T47D (cell line): ENCODE results near the gene SDCBP2.

Experiments used
- DNase-seq, 2 experiments: peaks; one replicate each; pipeline versions ENCODE4 v3.0.0 to v3.0.0-alpha.2; 2011 to 2012; ENCODE audit warnings: low read depth in 1 of 2, low spot score in 1 of 2
- JUND ChIP-seq: IDR thresholded peaks from 2 replicates; pipeline ENCODE4 v1.6.1; 2012; ENCODE audit warnings: low read depth
- in situ Hi-C: cut with HindIII; loops from 2 replicates; pipeline ENCODE4 v1.10.0; 2016; ENCODE audit warnings: low sequenced_read_pairs, low pct_unique_long_range_greater_than_20kb

SDCBP2 gene

DNA sequence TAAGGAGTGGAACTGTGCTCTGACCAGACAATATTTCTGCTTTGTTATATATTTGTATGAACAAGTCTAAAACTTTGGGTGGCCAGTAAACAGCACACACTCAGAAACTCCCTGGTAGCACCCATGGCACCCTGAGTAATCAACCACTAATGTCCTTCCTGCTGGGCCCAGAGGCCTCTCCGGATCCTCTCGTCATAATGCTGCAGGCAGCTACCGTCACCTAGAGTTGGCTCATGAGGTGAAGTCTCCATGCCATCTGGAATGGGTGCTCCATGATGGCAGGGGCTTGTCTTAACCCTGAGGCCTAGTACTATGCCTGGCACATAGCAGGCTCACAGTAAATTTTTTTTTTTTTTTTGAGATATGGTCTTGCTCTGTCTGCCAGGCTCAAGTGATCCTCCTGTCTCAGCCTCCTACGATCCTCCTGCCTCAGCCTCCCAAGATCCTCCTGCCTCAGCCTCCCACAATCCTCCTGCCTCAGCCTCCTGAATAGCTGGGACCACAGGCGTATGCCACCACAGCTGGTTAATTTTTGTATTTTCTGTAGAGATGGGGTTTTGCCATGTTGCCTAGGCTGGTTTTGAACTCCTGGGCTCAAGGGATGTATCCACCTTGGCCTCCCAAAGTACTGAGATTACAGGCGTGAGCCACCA, 3.0 kb upstream of the SDCBP2 start:
- no peak for DNase-seq
- no peak for TF ChIP-seq JUND
- in situ Hi-C loops: no loop called here

DNA sequence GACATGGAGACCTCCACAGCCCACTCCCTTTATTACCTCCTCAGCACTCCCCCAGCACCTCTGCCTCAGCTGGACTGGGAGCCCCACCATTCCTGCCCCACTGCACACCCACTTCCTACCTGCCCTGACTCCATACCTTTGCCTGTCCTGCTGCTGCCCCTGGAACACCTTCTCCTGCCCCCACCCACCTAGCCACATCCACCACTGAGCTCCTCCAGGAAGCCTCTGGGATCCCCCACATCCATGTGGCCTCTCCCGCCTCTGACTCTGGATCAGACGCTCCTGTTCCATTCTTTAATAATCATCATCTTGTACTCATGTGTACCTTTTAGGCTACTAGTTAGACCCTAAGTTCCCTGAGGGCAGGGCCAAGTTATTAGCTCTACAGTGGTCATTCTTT, 2.2 kb upstream of the SDCBP2 start:
- in situ Hi-C loops: no loop called here
- no peak for TF ChIP-seq JUND
- DNase-seq: no peak

DNA sequence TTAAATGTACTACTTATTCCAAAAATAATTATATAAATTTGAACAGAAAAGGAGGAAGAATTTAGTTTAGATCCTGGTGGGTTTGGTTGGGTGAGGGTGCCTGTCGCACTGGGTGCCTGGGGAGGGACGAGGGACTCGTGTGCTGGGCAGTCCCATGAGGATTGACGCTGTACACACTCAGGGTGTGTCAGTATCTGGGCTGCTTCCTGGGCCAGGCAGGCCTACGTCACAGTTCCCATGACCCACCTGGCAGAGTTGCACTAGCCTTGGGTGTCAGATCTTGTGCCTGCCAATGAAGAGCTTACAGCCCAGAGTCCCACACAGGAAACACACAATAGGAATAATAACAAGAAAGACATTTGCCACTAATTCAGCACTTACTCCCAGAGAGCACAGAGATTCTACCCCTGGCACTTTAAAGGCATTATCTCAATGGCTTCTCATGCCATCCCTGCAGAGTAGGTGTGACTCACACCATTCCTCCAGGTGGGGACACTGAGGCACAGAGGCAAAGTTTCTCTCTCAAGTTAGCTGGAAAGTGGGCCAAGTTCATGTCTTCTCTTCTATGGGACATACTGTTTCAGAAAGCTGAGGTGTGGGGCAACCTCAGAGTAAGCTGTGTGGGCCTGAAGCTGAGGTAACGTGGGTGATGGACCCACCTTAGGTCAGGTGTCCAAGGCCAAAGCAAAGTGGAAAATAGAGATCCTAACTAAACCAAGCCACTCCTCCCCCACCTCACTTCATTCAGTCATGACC, 1.3 kb upstream of the SDCBP2 start:
- no peak for DNase-seq
- no peak for TF ChIP-seq JUND
- in situ Hi-C loops: no loop called here

DNA sequence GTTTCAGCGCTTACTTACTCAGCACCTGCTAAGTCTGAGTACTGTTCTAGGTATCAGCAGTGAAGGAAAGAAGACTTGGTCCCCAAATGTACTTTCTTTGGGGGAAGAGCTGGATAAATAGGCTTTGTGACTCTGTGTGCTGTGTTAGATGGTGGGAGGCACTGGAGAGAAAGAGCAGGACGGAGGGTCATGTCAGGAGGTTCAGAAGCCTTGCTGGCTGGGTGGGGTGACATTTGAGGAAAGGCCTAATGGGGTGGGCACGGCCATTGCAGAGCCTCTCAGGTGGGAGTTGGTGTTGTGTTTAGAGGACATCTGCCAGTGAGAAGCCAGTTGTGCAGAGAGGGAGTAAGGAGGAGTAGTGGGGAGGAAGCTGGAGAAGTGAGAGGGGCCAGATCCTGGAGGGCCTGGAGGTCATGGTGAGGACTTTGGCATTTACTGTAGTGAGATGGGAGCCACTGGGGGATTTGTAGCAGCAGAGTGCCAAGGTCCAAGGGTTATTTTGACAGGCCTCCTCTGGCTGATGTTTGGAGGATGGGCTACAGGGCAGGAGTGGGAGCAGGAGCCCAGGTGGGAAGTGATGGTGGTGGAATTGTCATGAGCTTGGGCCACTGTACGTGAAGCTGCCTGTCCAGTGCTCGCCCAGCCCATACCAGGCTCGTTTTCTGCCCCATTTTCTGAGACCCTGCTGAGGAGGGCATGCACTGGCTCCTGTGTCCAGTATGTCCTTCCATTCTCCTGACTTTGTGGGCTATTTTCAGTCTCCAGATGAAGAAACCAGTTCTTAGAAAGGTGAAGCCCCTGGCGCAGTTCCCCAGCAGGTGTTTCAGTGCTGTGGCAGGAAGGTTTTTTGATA, 886 bp downstream of the SDCBP2 start:
- TF ChIP-seq JUND: no peak
- no peak for DNase-seq
- in situ Hi-C loops: no loop called here

DNA sequence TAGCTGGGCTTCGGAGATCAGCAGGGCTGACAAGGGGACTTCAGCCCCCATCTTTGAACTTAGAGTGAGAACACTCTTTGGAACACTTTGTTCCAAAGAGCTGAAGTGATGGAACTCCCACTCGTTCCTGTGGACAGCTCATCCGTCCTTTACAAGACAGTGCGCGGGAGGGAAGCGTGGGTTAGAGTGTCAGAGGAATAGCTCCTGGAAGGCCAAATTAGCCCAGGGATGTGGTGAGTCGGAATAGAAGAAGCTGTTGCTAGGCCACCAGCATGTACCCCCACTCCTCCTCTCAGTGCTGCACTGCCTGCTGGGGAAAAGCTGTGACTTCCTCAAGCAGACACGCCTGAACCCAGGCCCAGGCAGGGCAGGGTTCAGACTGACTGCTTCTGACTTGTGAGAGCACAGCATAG, 1.7 kb downstream of the SDCBP2 start:
- in situ Hi-C loops: no loop called here
- TF ChIP-seq JUND: no peak
- DNase-seq: no peak

DNA sequence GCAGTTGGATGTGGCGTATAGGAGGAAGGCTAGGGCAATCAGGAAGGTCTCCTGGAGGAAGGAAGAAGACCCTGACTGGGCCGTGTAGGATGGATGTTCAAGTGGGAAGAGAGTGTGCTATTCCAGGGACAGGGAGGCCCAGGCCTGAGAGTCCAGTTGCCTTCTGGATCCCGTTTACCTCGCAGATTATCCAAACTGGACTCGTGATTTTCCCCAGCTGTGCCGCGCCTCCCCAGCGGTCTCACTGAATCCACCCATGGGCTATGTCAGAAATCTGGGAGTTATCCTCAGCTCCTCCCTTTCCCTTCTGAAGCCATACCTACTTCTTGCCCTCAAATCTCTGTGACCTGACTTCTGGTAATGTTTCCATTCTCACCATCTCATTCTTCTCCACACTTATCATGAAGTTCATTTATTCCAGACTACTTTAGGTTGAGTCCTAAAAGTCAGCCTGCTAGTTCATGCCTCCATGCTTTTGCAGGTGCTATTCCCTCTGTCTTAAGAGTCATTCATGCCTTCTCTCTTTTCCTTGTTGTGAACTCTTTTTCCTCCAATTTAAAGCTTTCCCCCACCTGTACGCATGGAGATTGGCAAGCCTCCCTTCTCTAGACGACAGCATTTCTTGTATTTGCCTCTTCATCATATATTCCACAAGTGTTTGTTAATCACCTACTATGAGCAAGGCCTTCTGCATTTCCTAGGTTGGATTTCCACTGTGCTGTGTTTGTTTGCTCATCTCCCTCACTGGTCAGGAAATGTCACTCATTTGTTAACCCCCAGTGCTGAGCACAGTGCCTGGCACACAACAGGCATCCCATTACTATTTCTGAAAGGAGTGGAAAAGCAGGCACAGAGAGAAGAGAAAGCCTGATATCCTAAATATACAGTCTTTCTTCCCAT, 2.7 kb downstream of the SDCBP2 start:
- TF ChIP-seq JUND: no peak
- in situ Hi-C loops: no loop called here

DNA sequence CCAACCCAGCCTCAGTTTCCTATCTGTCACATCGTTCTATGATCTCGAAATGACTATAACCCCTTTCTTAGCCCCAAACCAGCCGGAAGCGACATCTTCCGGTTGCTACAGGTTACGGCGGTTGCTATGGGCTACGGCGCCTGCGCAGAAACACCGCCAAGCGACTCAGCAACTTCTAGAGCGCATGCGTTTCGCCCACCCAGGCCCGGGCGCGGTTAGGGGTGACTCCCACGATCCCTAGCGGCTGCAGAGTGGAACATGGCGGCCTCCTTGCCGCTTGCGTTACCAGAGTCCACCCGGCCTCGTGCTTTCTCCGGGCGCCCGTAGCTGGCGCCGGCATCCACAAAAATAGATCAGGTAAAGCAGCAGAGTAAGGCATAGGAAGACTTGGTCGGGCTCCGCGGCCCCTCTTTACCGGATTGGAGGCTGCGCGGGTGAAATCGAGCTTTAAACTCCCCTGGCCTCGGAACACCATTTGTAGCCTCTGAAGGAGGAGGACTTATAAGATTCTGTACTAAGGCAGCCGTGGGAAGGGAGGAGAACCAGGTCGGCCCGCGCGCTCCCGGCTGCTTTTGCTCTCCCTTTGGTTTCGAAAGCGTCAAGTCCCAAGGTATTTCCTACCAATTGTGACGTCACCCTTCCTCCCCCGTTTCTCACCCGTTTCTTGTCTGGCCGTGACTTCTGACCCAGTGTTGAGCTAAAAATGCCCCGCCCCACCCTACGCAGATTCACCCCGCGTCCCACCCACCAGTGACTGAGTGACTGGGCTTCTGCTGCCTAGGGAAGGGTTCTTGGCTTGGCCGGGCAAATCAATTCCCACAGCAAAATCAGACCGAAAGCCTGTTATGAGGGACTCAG, 3.5 kb downstream of the SDCBP2 start:
- in situ Hi-C loops: no loop called here
- DNase-seq: peak; percentile 96 to 98
- TF ChIP-seq JUND: no peak

More for the DNA sequence above, 2.7 kb downstream of the SDCBP2 start:
- DNase-seq: no peak

DNA sequence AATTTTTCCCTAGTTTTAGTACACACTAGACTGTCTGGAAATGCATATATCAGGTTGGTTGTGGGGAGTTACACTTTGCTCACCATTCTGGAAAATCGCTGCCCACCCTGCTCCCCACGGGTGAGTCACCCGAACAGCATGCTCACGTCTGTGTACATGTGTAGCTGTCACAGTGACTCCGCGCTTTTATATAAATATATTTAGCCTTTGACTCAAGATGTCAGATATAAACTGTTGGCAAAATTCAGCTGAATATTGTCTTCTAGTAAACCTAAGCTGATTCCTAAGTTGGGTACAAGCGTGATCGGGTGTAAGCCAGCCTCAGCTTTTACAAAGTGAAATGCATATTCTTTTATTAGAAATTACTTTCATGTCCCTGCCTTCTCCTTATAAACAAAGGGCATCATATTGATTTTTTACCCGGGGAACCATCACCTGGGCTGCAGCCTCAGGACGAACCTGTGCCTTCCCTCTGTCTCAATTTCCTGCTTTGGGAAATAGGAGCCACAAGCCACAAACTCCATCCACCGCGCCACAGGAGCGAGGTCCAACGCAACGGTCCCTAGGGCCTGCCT, 4.3 kb downstream of the SDCBP2 start:
- no peak for TF ChIP-seq JUND
- in situ Hi-C loops: loop anchor here (25.0 kb wide), 1 partner anchor 138 kb away; the partner anchor contains the start of gene NSFL1C
- no peak for DNase-seq

DNA sequence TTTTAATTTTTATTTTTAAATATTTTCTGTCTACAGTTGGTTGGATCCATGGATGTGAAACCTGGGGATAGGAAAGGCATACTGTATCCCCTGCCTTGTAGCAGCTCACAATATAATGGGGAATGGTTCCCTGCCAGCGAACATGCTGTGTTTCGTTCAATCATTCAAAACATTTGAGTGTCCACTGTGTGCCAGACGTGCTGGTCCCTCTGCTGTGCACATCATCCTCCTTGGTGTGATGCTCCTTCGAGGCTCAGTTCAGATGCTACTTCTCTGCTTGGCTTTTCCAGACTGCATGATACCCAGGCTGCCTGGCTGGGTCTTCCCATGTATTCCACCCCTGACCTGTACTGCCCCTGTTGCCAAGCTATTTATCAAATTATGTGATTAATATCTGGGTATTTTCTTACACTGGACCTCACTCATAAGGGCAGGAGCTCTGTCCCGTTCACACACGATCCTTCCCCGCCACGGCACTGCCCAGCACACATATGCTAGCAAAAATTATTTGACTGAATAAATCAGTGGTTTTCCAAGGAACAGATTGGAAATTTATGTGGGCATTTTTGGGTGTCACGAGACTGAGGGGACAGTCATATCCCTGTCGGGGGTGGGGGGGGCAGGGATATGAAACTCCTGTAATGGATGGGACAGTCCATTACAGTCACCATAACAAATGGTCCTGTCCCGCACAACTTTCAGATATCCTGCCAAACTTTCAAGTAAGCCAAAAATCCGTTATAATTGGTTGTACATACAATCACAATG, 4.9 kb downstream of the SDCBP2 start:
- TF ChIP-seq JUND: no peak
- no peak for DNase-seq
- in situ Hi-C loops: loop anchor here (25.0 kb wide), 1 partner anchor 138 kb away; the partner anchor contains the start of gene NSFL1C

DNA sequence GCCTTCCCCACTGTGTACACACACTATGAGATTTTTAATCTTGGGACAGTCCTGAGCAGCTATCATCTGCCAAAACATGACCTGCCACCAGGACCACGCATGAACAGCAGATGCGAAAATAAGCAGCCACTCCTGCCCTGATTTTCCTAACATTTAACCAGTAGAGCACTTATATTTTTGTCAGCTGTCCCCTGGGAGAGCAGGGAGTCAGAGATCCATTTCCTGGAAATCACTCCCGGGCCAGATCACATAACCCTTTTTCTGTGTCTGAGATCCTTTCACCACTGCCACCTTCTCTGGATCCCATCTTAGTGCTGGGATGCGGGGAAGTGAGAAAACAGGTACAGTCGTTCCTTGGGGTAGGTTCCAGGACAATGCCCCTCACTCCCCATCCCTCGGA, 5.7 kb downstream of the SDCBP2 start:
- in situ Hi-C loops: loop anchor here (25.0 kb wide), 1 partner anchor 139 kb away; the partner anchor contains the start of gene NSFL1C
- no peak for TF ChIP-seq JUND
- DNase-seq: no peak
